ENCODE results near the gene PLCB3. TPM values are rescaled to one million over a fixed set of nuclear protein-coding genes. Genes with fewer than 3 reads are reported as not detected.

The PLCB3 gene
- total RNA-seq, 1 experiment from 2014 or later = 80.2 TPM

GRCh38 chr11:64223001-64223651 is 28.2 kb upstream of the PLCB3 start:
- DNase-seq = no peak
- Histone ChIP-seq H3K4ac (ENCODE audit: low read depth, low read length) (no peak overlapping the region), H4K8ac (replicated peaks; ENCODE audit: insufficient read length, low read depth, low read length) (no peak overlapping the region), H2BK120ac (ENCODE audit: low read depth, low read length, poor library complexity, severe bottlenecking) (no peak overlapping the region), H2AFZ (ENCODE audit: low read length) (no peak overlapping the region), H3K18ac (ENCODE audit: insufficient read length, low read depth, low read length) (no peak overlapping the region), H3K56ac (ENCODE audit: insufficient read length, low read depth, low read length) (no peak overlapping the region), H3K23ac (ENCODE audit: insufficient read length, low read depth, low read length) (no peak overlapping the region), H2BK12ac (ENCODE audit: insufficient read length, low read depth, low read length) (no peak overlapping the region), H4K20me1 (ENCODE audit: control insufficient read depth, insufficient read depth, insufficient read length) (no peaks in the 10 kb centered on the region), H3K23me2 (ENCODE audit: insufficient read length, low read depth, low read length, poor library complexity, severe bottlenecking) (peaks cover 15% of the 10 kb centered on the region), H3K27me3 (ENCODE audit: insufficient read depth, low read length) (no peaks in the 10 kb centered on the region), H2BK15ac (ENCODE audit: low read depth, low read length) (no peak overlapping the region), H3K9ac (ENCODE audit: extremely low read depth, insufficient read length, low read length) (no peak overlapping the region), H3T11ph (ENCODE audit: low read length) (no peak overlapping the region), H4K91ac (ENCODE audit: insufficient read length, low read depth, low read length) (no peak overlapping the region), H3K79me1 (ENCODE audit: insufficient read depth, low read depth, low read length, poor library complexity, severe bottlenecking) (no peaks in the 10 kb centered on the region), H3K9me3 (ENCODE audit: control insufficient read depth, low read depth, low read length) (no peaks in the 10 kb centered on the region), H2BK20ac (ENCODE audit: low read depth, low read length, poor library complexity, severe bottlenecking) (no peak overlapping the region), H2BK5ac (ENCODE audit: insufficient read length, low read length) (no peak overlapping the region), H3K4me1 (ENCODE audit: insufficient read depth, low read length) (no peaks in the 10 kb centered on the region), H3K14ac (ENCODE audit: insufficient read depth, low read length) (no peak overlapping the region), H2AK5ac (ENCODE audit: insufficient read length, low read length) (no peak overlapping the region), H4K5ac (ENCODE audit: insufficient read length, low read depth, low read length) (no peak overlapping the region), H3K79me2 (ENCODE audit: insufficient read depth, low read length) (no peaks in the 10 kb centered on the region), H3K4me2 (ENCODE audit: insufficient read depth, insufficient read length, low read length) (no peak overlapping the region), H3K27ac (ENCODE audit: insufficient read length, low read depth, low read length) (no peak overlapping the region)
- H3K27me3 Mint-ChIP-seq (ENCODE audit: low read depth) = no peaks in the 10 kb centered on the region; the same call in 1 of the 2 replicates
- H3K4me1 Mint-ChIP-seq = peaks cover 15% of the 10 kb centered on the region in 2 experiments
- no peak overlapping the region; a peak in 2 of 5 replicates for H3K4me3 Mint-ChIP-seq
- TF ChIP-seq CTCF (conservative IDR thresholded peaks at IDR 0.05) = no peak
- WGBS (ENCODE audit: extremely low coverage, insufficient read length, low lambda C conversion rate) = no CpG with 5 or more reads among the region's 24 CpGs
- H3K27ac Mint-ChIP-seq = no peak overlapping the region; a peak in 1 of 7 replicates
- H3K9me3 Mint-ChIP-seq = no peaks in the 10 kb centered on the region
- H3K36me3 Mint-ChIP-seq (ENCODE audit: insufficient read depth in 1 of 3, low read depth in 3 of 3) = peaks cover 0 to 22% (median 14%) of the 10 kb centered on the region in 3 experiments; a peak in 5 of 7 replicates

Data from H9 (cell line).